HG02973 (cell line): ENCODE measurements around the gene GLRX3.
"Not testable (repeated sequence)": the region's sequence is repeated elsewhere in the genome, so short reads cannot be mapped to it uniquely, and the experiment has no call there.

Experiments
- ATAC-seq: cut with Tn5 transposase; IDR thresholded peaks from one replicate; pipeline ENCODE4 v1.9.1; 2021; ENCODE audit warnings: moderate library complexity; ENCODE audit not compliant: unreplicated experiment

GLRX3 gene

DNA sequence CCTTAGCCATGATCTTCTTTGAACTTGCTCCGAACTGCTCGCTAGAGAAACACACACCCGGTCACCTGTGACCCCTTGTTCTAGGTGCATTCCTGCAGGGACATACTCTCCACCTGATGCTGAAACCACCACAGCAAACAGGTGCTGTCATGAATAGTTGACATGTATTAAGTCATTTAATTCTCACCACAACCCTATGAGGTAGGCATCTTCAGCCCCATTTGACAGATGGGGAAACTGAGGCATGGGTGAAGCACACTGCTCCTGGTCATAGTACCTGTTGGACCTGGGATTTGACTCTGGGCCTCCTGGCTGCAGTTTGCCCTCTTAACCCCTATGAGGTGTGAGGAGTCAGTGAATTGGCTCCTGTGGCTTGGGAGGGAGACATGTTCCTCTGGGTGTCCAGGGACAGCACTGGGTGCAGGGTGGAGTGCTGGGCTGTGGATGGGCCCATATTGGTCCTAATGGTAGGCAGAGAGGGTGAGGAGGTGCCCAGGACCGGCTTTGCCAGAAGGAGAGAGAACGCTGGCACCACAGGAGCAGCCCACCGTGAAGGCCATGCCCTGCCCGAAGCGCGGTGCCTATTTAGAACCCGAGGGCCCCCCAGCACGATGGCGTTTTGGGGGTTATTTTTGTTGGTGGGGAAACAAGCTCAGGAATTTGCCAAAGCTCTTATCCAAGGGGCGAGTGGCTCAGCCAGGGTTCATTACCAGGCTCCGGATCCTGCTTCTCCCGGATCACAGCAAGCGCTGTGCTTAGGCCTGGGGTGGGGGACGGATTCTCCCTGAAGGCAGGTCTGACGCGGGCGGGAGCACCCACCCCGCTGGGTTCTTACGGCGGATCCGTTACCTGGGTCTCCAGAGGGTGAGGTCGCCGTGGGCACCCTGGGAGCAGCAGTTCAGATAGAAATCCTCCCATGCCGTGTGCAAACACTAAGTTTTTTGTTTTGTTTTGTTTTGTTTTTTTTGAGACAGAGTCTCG, 52.3 kb downstream of the GLRX3 start:
- no peak for ATAC-seq

GRCh38 chr10:130189608-130190054, 53.4 kb downstream of the GLRX3 start:
- ATAC-seq: no peak

DNA sequence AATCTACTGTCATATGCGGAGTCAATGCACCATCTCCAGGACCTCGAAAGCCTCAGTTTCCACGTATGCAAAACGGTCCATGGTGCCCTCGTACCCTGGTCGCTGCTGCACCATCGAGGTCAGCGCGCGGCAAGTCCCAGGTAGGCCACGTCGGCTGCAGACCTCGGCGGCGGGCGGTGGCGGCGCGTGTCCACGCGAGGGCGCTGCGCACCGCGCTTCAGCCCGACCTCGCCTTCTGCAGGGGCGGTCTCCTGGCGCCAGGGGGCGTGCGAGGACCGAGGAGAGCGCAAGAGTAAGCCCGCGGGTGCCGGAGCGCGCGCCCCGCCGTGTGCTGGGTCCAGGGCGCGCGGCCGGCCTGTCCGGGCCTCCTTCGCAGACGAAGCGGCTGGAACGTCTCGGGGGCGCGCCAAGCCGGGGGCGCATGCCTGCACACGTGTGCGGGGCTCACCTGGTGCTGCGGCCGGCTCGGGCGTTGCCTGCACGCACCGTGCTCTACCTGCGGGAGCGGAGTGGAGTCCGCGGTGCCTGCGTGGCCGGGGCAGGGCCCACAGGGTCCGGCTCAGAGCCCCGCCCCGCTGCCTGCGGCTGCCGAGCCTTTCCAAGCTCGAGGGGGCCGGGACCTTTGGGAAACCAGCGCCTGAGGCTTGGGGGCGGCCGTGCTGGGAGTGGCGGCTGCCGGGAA, 54.0 kb downstream of the GLRX3 start:
- ATAC-seq: peak; percentile 94

- no peak for ATAC-seq
Measured at GRCh38 chr10:130190737-130191115, 54.5 kb downstream of the GLRX3 start.

- ATAC-seq: no peak
Measured at GRCh38 chr10:130191380-130191779, 55.2 kb downstream of the GLRX3 start.

- ATAC-seq: no peak
Measured at GRCh38 chr10:130192276-130192848, 56.2 kb downstream of the GLRX3 start.

- ATAC-seq: no peak
Measured at GRCh38 chr10:130193033-130193432, 56.8 kb downstream of the GLRX3 start.

DNA sequence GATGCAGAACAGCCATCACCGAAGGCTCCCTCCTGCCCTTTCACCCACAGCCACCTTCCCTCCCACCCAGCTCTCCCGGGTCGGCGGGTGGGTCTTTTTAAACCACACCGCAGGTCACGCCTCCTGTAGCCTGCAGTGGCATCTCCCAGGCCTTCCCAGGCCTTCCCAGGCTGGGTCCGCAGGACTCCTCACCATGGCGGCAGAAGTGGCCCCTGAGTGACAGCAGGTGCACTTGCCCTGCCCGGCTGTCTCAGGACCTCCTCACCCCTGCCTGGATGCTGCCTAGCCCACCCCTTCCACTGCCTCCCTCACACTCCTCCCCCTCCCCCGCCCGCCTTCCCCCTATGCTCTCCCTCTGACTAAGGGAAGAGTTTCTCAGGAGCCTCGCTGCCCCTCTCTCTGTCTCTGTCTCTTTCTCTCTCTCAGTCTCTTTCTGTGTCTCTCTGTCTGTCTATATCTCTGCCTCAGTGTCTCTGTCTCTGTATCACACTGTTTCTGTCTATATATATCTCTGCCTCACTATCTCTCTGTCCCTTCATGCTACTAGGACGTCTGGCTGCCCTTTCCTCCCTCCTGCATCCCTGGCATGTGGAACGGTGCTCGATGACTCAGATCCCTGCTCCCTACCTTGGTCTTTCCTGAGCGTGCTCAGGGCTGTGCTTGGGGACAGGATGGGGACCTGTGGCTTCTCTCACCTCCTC, 57.5 kb downstream of the GLRX3 start:
- no peak for ATAC-seq

DNA sequence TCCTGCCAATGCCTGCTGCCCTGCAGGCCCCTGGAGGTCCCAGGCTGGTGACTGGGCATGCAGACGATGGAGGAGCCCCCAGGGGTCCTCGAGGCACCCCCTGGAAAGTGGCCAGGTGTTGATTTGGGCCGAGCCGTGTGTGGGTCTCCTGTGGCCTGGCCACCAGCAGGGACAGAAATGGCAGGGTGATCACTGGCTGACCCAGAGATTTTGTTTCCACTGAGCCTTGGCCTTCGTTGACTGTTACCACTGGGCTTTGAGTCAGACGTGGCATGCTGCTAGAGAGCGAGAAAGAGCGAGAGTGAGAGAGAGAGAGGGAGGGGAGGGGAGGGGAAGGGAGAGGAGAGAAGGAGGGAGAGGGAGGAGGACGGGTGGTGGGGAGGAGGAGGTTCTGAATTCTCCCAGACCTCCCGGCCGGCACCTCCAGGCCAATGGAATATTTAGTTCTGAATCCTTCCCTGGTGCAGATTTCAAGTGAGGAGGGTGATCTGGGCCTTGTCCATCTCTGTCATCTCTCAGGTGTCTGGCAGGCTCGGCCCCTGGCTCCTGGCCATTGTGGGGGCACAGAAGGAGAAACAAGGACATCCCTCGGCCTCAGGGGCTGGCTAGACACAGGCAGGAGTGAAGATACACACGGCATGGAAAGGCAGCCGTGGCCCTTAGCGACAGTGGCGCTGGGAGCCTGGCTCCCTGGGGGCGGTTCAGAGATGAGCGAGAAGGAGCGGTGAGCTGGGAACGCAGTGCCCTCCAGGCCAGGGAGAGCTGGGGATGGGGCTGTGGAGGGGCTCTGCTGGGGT, 58.2 kb downstream of the GLRX3 start:
- no peak for ATAC-seq

GRCh38 chr10:130194991-130195645, 58.9 kb downstream of the GLRX3 start:
- ATAC-seq: no peak

- no peak for ATAC-seq
Measured at GRCh38 chr10:130195746-130196294, 59.6 kb downstream of the GLRX3 start.

DNA sequence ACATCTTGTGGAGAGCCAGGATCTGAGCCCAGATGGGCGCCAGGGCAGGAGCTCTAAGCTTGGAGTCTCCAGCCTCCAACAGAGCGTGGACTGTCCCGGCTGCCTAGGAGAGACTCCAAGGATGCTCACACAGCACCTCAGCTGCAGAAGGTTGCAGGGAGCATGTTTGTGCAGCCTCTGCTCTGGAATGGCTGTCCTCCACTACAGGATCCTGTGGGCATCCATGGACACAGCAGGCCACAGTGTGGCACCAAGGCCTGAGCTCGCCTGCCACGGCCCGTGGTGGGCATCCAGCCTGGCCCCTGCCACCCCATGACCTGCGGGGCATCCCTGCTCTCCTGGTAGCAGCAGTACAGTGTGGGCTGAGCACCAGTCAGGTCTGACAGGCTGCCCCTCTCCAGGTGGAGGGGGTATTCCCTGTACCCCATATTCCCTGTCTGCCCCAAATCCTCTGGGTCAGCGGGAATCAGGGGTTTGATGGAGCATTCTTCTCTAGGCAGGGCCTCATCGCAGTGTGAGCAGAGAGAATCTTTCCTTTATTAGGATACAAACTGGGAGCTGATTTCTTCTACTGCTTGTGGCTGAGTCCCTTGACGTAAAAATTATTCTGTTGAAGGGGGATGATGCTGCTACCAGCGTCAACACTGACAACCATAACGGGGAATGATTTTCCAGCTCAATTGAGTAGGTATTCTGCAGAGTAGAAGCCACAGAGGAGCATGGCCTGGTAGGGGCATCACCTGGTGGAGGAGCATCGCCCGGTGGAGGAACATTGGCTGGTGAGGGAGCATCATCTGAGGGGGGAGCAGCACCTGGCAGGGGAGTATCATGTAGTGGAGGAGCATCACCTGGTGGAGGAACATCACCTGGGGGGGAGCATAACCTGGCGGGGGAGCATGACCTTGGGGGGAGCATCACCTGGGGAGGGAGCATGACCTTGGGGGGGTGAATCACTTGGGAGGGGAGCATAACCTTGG, 60.6 kb downstream of the GLRX3 start:
- no peak for ATAC-seq

- no peak for ATAC-seq
Measured at GRCh38 chr10:130198651-130199050, 62.5 kb downstream of the GLRX3 start.

DNA sequence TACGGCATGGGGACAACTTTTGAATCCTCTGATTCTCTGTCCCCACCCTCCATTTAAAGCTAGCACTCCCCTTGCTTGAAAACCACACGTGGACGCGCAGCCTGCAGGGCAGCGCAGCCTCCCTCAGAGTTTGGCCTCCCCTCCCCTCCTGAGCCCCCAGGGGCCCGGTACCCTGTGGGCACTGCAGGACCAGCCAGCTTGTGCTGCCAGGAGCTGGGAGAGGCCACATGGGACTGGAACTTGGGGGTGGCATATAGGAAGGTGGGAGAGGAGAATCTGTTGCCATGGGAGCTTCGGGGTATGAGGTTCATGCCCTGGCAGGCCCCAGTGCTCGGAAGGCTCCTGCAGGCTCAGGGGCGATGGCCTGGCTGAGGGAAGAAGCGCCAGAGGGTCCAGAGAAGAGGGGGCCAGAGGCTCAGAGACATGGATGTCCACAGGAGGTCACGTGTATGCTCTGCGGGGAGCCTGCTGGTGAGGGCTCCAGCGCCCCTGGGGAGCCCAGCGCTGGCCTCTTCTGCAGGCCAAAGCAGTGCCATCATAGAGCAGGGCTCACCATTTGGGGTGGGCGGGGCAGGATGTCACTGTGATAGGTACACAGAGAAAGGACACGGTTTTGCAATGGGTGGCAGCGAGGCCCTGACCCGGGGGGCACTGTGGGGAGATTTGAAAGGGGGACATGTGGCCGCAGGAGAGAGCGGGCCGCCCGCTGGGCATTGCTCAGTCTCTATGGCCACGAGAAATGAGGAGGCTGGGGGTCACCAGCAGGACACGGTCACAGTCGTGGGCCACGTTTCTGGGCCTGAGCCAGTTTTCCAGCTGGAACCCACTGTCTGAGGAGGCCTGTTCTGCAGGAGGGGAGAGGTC, 64.2 kb downstream of the GLRX3 start:
- no peak for ATAC-seq

- ATAC-seq: no peak
Measured at GRCh38 chr10:130201043-130201380, 64.8 kb downstream of the GLRX3 start.

- not testable (repeated sequence) for ATAC-seq
Measured at GRCh38 chr10:130202150-130202549, 66.0 kb downstream of the GLRX3 start.

GRCh38 chr10:130202984-130203621, 66.9 kb downstream of the GLRX3 start:
- no peak for ATAC-seq
